Keratinocyte (primary cell): ENCODE data around the gene SETD2. TPM values are rescaled to one million over a fixed set of nuclear protein-coding genes. Genes with fewer than 3 reads are reported as not detected.
A peak's percentile ranks its signal among the peaks of the same experiment; 100 is the strongest.

Experiments used
- DNase-seq: peaks from one replicate; pipeline ENCODE4 v3.0.0-alpha.2; 2011; ENCODE audit warnings: low read depth, missing footprints, low spot score
- FAIRE-seq: peaks from 2 replicates; lab custom pipeline; 2011; peaks lifted over from hg19 to GRCh38; lab: Jason Lieb, UNC
- H2AFZ ChIP-seq: 2 replicates; pipeline ENCODE4 v1.6.0; 2012; ENCODE audit warnings: low read length, control low read depth, inconsistent platforms; ENCODE audit not compliant: control insufficient read depth
- H3K27ac ChIP-seq: 2 replicates; pipeline ENCODE4 v1.5.1; 2011; ENCODE audit warnings: low read length; ENCODE audit not compliant: control insufficient read depth, insufficient read depth
- H3K27me3 ChIP-seq: 3 replicates; pipeline ENCODE4 v1.6.0; 2011; ENCODE audit warnings: low read length; ENCODE audit not compliant: control insufficient read depth, insufficient read depth; ENCODE audit errors: extremely low read depth
- H3K36me3 ChIP-seq, 2 experiments: 2 replicates in 1 of 2; 3 replicates in 1 of 2; pipeline ENCODE4 v1.5.1; 2011; ENCODE audit warnings: low read length in 2 of 2, mild to moderate bottlenecking in 1 of 2; ENCODE audit not compliant: control insufficient read depth in 2 of 2, insufficient read depth in 2 of 2; ENCODE audit errors: extremely low read depth in 1 of 2
- H3K4me1 ChIP-seq: 3 replicates; pipeline ENCODE4 v1.5.1; 2011; ENCODE audit warnings: low read length; ENCODE audit not compliant: control insufficient read depth, insufficient read depth; ENCODE audit errors: extremely low read depth
- H3K4me2 ChIP-seq: 3 replicates; pipeline ENCODE4 v1.6.0; 2011; ENCODE audit warnings: low read depth, low read length; ENCODE audit not compliant: control insufficient read depth, insufficient read depth; ENCODE audit errors: extremely low read depth
- H3K4me3 ChIP-seq, 3 experiments: fragments of 200-600 bp in 1 of 3; sonication (generic) in 1 of 3; 2 replicates in 2 of 3; 3 replicates in 1 of 3; pipeline ENCODE4 v1.5.1; 2011 to 2016; ENCODE audit warnings: low read length in 3 of 3, mild to moderate bottlenecking in 3 of 3, control low read depth in 2 of 3, inconsistent platforms in 1 of 3, low read depth in 1 of 3, mixed read lengths in 1 of 3, mixed run types in 1 of 3, moderate library complexity in 1 of 3; ENCODE audit not compliant: control insufficient read depth in 2 of 3, insufficient read depth in 2 of 3; ENCODE audit errors: extremely low read depth in 1 of 3
- H3K79me2 ChIP-seq: 2 replicates; pipeline ENCODE4 v1.6.0; 2012; ENCODE audit warnings: low read length; ENCODE audit not compliant: control insufficient read depth, insufficient read depth
- H3K9ac ChIP-seq: 3 replicates; pipeline ENCODE4 v1.6.0; 2011; ENCODE audit warnings: low read length; ENCODE audit not compliant: control insufficient read depth, insufficient read depth; ENCODE audit errors: extremely low read depth
- H3K9me1 ChIP-seq: 3 replicates; pipeline ENCODE4 v1.6.0; 2011; ENCODE audit warnings: low read length; ENCODE audit not compliant: control insufficient read depth, insufficient read depth; ENCODE audit errors: extremely low read depth
- H3K9me3 ChIP-seq: 2 replicates; pipeline ENCODE4 v1.5.1; 2012; ENCODE audit warnings: low read depth, low read length; ENCODE audit not compliant: control insufficient read depth
- H4K20me1 ChIP-seq: 3 replicates; pipeline ENCODE4 v1.6.0; 2011; ENCODE audit warnings: low read length; ENCODE audit not compliant: control insufficient read depth, insufficient read depth; ENCODE audit errors: extremely low read depth
- CTCF ChIP-seq, 3 experiments: IDR thresholded peaks in 1 of 3; conservative IDR thresholded peaks in 1 of 3; optimal IDR thresholded peaks in 1 of 3; 2 replicates in 2 of 3; 3 replicates in 1 of 3; pipeline versions ENCODE3 to v1.5.1; 2011; ENCODE audit warnings: low read length in 3 of 3, mild to moderate bottlenecking in 3 of 3, moderate library complexity in 2 of 3, control low read depth in 1 of 3, inconsistent platforms in 1 of 3; ENCODE audit not compliant: insufficient read depth in 2 of 3; ENCODE audit errors: extremely low read depth in 1 of 3
- EZH2 ChIP-seq: IDR thresholded peaks from one replicate; pipeline ENCODE4 v1.6.1; 2012; ENCODE audit warnings: inconsistent platforms, mild to moderate bottlenecking, low read length, moderate library complexity
- dilution Hi-C: fragments of 300-500 bp; cut with MboI; formaldehyde crosslinking; loops from one replicate; pipeline ENCODE4 v1.7.0; 2020; ENCODE audit warnings: low sequenced_read_pairs; ENCODE audit not compliant: extremely low pct_ligation_motif_present
- polyA plus RNA-seq, 5 experiments: library from polyadenylated mRNA; depleted of rRNA in 3 of 5; stranded (reverse) in 3 of 5; stranded (forward) in 1 of 5; unstranded in 1 of 5; fragments of >200 nt; gene quantifications; 1 replicate in 1 of 5; 2 replicates in 3 of 5; 3 replicates in 1 of 5; pipeline versions ENCODE4 v1.2.1 to v1.2.3, GENCODE V29; 2011 to 2012; ENCODE audit warnings: missing spikeins in 2 of 5, low read depth in 1 of 5, low replicate concordance in 1 of 5

SETD2 gene
- polyA plus RNA-seq, 1 donor (not counting 4 experiments of a cell fraction or from before 2014, with no cell fraction given) = 23.3 TPM

- DNase-seq (no peak), FAIRE-seq (no peak)
- Histone ChIP-seq H3K4me3 (no peak overlapping the region), H3K9ac (no peak overlapping the region), H3K9me1 (no peaks in the 10 kb centered on the region), H3K27ac (no peak overlapping the region), H3K4me1 (peaks cover 18% of the 10 kb centered on the region), H3K9me3 (no peaks in the 10 kb centered on the region), H4K20me1 (peaks cover 20% of the 10 kb centered on the region), H3K36me3 (peaks cover 10 to 19% of the 10 kb centered on the region in 2 experiments), H3K4me2 (peak overlapping the region; percentile 62), H3K79me2 (peaks cover 66% of the 10 kb centered on the region), H3K27me3 (no peaks in the 10 kb centered on the region), H2AFZ (no peak overlapping the region)
- TF ChIP-seq CTCF (optimal IDR thresholded peaks at IDR 0.05 in 1 of 3, IDR thresholded peaks at IDR 0.05 in 1 of 3, conservative IDR thresholded peaks at IDR 0.05 in 1 of 3; ENCODE audit: extremely low read depth in 1 of 3, insufficient read depth in 2 of 3, low read length in 3 of 3) (no peak), EZH2 (no peak)
- dilution Hi-C loops = no loop called here
These were observed 189.3 kb downstream of the SETD2 start for GRCh38 chr3:46974421-46975171.

GRCh38 chr3:46972396-46972795 is 191.5 kb downstream of the SETD2 start:
- FAIRE-seq = no peak
- no peak for TF ChIP-seq CTCF (optimal IDR thresholded peaks at IDR 0.05 in 1 of 3, IDR thresholded peaks at IDR 0.05 in 1 of 3, conservative IDR thresholded peaks at IDR 0.05 in 1 of 3; ENCODE audit: extremely low read depth in 1 of 3, insufficient read depth in 2 of 3, low read length in 3 of 3)
- TF ChIP-seq EZH2 = no peak
- peaks cover 14% of the 10 kb centered on the region for H3K4me1 ChIP-seq

More at GRCh38 chr3:46972396-46972795, 191.5 kb downstream of the SETD2 start:
- H3K9me1 ChIP-seq = no peaks in the 10 kb centered on the region
- H3K27me3 ChIP-seq = no peaks in the 10 kb centered on the region
- no peaks in the 10 kb centered on the region for H3K9me3 ChIP-seq
- H2AFZ ChIP-seq = no peak overlapping the region
- no peak overlapping the region for H3K9ac ChIP-seq
- H3K4me2 ChIP-seq = no peak overlapping the region
- no peak overlapping the region for H3K4me3 ChIP-seq
- H3K27ac ChIP-seq = no peak overlapping the region
- H4K20me1 ChIP-seq = peaks cover 38% of the 10 kb centered on the region
- dilution Hi-C loops = no loop called here
- H3K36me3 ChIP-seq = peaks cover 16 to 21% of the 10 kb centered on the region in 2 experiments
- no peak for DNase-seq
- peaks cover 88% of the 10 kb centered on the region for H3K79me2 ChIP-seq
